HG02798 (cell line): Measurements from ENCODE around the gene SH3BP5L.
A peak's percentile ranks its signal among the peaks of the same experiment; 100 is the strongest.

Experiments used
- ATAC-seq: cut with Tn5 transposase; IDR thresholded peaks from one replicate; pipeline ENCODE4 v1.9.1; 2021; ENCODE audit warnings: mild to moderate bottlenecking; ENCODE audit not compliant: unreplicated experiment, poor library complexity

Gene SH3BP5L

DNA sequence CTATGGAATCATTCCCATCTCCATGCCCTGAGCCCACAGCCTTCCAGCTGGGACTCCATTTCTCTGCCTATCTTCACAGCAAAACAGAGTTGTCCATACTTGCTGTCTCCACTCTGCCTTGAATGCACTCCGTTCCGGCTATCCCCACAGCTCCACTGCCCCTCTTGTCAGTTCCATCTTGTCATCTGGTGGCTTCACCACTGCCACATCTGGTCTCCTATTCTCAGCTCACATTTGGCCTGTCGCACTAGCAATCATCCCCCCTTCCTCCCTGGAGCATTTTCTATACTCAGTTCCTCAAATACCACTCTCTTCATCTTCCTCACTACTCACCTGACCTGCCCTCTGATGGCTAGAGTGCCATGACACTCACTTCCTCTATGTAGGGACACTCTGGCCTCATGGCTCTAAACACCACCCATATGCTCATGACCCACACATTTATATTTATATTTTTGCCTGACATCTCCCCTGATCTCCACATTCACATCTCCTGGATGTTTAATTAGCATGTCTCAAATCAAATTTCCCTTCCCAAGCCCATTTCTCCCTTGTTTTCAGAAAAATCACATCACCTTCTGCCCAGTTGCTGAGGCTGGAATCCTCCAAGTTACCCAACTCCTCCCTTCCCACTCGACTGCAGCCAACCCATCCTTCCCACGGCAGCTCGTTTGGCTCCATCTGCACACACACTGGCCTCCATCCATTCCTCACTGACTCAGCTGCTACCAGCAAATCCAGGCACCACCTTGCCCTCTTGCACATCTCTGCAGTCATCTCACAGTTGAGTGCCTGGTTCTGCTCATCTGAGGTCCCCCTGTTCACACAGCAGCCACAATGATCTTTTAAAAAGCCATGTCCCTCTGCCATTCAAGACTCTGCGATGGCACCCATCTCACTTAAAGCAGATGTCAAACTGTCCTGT lies 27.0 kb upstream of the SH3BP5L start:
- no peak for ATAC-seq

DNA sequence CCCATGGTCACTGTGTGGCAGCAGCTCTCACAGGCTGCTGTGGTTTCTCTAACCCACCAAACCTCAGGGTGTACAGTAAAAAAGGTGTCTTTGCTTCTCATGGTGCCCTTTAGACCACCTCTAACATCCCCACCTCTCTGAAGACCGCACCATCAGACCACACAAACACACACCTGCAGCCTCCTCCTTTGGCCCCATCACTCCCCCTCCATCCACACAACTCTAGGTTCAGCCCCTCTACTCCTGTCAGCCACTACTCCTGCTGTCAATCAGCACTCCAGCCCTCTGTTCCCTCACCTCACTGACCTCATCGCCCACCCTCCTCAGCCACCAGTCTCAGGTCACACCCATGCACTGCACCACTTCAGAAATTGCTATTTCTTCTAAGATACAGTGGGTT lies 25.7 kb upstream of the SH3BP5L start:
- no peak for ATAC-seq

DNA sequence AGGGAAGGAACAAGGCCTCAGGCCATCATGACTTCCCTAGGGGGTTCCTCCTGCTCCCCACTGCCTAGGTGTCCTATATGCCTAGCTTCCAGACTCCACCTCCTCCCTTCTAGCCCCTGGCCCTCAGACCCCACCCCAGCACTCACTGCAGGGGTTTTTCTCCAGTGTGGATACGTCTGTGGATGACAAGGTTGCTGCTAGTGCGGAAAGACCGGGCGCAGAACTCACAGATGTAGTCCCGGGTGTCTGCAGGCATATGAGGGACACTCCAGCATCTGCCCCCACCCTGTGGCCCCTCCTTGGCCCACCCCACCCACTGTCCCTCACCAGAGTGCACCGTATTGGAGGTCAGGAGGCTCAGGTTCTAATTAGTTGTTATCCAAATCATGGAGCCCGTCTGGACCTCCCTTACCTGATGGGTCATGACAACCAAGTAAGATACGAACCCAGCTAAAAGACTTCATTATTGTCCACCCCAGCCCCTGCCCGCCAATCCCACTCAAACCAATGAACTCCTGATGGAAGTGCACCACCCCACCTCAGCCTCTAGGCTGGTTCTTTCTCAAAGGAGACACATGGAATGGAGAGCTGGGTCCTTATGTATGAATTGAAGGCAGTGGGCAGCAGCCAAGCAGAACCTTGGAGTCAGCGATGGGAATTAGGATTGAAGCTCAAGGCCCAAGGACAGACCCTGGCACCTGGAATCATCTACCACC lies 25.0 kb upstream of the SH3BP5L start:
- no peak for ATAC-seq

DNA sequence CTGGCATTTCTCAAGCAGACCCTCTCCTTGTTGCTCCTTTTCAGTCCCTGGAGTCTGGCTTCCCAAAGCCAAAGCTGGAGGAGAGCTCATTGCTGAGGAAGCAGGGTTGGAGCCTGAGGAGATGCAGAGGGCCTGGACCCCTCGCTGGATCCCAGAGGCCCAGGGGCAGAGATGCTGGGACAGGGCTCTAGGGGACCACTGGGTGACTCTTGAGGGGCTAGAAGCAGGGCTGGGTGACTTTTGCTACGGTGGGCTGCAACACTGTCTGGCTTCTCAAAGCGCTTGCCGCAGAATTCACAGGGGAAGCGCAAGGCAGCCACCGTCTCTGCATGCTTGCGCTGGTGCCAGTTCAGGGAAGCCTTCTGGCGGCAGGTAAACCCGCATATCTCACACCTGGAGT lies 24.4 kb upstream of the SH3BP5L start:
- no peak for ATAC-seq

DNA sequence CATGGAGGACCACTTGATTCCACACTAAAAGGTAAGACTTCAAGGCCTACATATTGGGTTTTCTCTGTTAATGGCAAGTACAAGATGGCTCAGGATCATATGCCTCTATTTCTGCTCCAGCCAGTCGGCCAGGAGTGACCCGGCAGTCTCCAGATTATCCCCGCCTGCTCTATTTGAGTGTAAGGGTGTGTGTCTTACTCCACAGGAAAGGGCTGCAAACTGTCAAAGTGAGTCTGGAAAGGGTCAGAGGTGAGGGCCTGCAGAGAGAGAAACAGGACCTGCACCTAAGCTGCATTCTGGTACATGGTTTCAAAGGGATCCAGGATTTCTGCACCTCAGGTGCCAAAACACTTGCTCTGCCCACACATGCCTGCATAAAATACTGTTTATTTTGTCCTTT lies 23.9 kb upstream of the SH3BP5L start:
- ATAC-seq: no peak

DNA sequence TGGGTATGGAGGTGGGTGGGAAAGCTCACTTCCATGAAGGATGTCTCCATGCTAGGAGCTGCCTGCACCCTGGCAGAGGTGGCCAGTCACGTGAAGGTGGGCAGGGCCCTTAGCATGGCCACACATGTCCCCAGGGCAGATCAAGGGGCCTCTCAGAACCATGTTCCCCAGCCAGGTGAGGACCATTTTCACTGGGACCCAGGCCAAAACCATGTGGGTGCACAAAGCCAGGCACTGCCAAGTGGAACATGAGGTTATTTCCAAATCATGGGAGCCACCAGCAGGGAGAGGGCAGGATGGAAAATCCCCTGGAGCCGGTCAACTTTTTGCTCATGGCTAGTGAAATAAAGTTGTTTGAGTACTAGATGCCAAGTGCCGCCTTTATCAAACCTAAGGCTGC lies 23.4 kb upstream of the SH3BP5L start:
- ATAC-seq: no peak

DNA sequence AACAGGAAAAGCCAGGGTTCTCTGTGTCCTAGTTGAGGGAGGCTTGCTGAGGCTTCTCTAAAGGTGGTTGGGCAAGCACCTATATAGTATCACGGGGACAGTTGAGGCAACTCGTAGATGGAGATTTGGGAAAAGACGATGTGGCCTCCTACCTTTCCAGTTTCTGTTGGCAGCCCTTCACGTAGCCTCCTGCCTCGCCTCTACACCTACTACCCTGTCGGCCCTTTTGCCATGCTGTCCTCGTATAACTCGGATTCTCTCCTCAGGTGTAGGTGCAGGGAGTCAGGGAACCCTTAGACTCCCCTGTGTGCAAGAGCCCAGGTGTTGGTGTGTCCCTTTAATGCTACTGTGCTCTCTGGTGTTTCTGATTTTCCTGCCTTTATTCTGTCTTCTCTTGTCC lies 22.9 kb upstream of the SH3BP5L start:
- ATAC-seq: no peak

DNA sequence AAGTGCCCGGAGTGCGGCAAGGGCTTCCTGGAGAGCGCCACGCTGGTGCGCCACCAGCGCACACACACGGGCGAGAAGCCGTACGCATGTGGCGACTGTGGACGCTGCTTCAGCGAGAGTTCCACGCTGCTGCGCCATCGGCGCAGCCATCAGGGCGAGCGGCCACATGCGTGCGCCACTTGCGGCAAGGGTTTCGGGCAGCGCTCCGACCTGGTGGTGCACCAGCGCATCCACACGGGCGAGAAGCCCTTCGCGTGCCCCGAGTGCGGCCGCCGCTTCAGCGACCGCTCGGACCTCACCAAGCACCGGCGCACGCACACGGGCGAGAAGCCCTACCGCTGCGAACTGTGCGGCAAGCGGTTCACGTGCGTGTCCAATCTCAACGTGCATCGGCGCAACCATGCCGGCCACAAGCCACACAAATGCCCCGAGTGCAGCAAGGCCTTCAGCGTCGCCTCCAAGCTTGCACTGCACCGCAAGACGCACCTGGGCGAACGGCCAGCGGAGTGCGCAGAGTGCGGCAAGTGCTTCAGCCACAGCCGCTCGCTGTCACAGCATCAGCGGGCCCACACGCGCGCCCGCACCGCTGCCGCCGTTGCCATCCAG lies 22.3 kb upstream of the SH3BP5L start:
- ATAC-seq: no peak

DNA sequence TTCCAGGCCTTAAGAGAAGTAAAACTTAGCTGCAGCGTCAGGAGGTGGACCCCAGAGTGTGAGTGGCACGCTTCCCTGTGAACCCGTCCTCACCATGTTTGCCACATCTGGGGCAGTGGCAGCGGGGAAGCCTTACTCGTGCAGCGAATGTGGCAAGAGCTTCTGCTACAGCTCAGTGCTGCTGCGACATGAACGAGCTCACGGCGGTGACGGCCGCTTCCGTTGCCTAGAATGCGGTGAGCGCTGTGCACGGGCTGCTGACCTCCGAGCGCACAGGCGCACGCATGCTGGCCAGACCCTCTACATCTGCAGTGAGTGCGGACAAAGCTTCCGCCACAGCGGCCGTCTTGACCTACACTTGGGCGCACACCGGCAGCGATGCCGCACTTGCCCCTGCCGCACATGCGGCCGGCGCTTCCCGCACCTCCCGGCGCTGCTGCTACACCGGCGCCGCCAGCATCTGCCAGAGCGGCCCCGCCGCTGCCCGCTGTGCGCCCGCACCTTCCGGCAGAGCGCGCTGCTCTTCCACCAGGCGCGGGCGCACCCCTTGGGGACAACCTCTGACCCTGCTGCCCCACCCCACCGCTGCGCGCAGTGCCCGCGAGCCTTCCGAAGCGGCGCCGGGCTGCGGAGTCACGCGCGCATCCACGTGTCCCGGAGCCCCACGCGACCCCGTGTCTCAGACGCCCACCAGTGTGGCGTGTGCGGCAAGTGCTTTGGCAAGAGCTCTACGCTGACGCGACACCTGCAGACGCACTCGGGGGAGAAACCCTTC lies 21.7 kb upstream of the SH3BP5L start:
- ATAC-seq: no peak

DNA sequence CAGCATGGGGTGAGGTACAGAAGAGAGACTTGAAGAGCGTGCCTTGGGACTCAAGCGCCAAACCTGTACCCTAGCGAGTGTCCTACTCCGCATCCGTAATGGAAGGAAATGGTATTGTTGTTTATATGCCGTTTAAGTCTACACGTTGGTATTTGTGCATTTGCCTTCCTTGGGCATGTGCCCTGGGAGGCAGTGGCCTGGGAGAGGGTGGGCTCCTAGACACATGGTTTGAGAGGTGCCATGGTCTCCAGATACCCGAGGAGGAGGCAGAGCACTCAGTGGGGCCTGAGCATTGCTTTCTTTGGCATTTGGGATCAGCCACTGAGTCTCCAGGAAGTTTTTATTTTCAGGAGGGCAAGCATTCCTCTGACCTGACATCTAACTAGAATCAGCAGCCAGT lies 18.8 kb upstream of the SH3BP5L start:
- no peak for ATAC-seq

DNA sequence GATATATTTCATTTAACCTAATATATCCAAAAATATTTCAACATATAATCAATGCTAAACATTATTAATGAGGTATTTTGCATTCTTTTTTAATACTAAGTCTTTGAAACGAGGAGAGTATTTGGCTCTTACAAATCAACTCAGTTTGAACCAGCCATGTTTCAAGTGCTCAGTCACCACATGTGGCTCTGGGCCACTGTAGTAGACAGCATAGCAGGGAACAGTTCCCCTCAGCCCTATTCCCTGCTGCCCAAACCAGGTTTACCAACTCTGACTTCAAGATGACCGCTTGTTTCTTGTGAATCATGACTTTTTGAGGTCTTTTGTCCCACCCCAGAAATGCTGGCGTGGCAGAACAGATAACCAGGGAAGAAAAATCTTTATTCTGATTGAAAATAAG lies 18.0 kb upstream of the SH3BP5L start:
- ATAC-seq: no peak

DNA sequence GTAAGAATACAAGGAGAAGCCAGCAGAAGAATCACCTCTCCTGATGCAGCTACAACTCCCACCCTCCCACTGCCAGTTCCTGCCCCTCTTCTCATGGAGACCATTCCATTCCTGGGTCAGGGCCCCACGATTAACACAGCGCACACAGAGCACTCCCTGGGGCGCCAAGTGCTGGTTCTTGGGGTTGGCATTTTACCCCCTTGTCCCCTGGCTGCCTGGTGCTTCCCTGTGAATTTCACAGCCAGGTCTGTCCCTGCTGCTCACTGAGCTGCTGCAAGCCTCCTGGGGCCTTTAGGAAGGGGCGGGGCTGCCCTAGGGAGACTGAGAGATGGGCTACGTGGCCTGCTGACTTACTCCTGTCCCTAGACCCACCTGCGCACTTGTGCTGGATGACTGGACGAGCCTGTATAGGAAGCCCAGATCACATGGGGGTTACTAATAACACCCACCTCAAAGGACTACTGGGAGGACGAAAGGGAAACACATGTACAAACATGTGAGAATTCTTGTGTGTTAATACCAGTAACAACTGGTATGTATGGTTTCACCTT lies 17.1 kb upstream of the SH3BP5L start:
- ATAC-seq: peak; percentile 38

DNA sequence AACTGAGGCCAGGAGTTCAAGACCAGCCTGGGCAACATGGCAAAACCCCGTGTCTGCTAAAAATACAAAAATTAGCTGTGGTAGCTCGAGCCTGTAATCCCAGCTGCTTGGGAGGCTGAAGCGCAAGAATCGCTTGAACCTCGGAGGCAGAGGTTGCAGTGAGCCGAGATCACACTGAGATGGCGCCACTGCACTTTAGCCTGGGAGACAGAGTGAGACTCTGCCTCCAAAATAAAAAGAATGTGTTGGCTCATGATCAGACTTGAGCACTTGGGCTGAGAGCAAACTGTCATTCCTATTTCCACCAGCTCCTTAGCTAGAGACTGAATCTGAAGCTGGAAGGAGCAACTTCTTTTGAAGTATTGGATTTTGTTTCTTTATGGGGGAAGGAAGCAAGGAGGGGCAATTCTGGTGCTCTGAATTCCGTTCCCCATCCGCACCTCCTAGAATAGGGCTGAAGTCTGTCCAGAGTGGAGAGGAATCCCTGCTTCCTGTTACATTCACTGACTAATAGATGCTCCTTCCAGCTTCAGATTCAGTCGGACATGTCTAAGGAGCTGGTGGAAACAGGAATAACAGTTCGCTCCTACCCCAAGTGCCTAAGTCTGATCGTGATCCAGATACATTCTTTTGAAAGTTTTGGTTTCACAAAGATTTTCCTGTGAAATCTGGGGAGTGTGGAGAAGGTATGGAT lies 16.1 kb upstream of the SH3BP5L start:
- no peak for ATAC-seq

DNA sequence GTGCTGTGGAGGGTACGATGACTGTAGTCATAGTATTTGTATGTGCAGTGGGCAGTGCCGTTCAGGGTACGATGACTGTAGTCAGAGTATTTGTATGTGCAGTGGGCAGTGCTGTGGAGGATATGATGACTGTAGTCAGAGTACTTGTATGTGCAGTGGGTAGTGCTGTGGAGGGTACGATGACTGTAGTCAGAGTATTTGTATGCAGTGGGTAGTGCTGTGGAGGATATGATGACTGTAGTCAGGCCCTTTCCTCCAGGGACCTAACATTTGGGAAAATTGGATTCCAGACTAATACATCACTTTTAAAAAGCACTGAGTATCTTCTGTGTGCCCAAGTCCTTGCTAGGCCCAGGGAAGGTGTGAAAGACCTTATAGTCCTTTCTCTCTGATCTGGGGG lies 15.2 kb upstream of the SH3BP5L start:
- ATAC-seq: no peak

DNA sequence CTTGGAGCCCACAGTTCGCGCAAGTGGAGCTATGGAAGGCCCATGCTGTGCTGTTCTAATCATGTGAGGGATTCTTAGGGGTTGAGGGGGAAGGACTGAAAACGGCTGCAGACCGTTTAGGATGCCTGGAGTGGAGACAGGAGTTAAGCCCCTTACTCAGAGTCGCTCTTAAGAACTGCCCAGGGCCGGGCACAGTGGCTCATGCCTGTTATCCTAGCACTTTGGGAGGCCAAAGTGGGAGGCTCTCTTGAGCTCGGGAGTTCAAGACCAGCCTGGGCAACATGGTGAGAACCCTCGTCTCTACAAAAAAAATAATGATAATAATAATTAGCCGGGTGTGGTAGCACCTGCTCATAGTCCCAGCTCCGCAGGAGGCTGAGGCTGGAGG lies 13.4 kb upstream of the SH3BP5L start:
- no peak for ATAC-seq

DNA sequence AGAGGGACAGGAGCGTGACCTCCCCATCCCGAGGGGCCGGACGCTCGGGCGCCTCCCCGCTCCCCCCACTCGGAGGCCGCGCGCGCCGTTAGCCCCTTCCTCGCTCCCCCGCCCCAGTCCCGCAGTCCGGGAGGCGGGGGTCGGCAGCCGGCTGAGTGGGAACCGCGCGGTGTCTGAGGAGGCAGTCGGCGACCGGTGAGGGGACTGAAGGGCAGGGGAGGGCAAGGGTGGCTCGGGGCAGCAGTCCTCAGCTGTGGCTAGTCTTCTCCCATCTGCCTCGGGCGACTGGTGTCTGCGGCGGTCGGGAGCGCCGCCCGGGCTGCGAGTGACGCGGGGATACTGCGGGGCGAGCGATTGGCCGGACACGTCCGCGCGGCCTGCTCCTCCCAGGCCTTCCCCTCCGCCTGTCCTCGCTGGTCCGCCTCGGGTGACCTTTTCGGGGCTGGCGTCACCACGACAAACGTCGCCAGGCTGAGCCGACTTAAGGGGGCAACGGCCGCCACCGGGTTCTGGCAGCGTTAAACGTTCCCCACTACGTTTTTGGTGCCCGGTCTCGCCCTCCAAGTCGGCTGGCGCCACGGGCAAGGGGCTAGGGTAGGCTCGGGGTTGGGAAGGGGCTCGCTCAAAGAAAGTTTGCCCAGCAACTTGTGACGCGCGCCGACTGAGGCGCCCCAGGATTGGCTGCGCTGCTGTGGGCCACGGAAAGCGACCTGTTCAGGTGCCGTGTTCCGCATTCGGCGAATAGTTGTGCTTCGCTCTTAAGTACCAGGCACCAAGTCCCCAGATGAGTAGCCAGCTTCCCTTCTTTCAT lies 12.8 kb upstream of the SH3BP5L start:
- ATAC-seq: peak; percentile 65

DNA sequence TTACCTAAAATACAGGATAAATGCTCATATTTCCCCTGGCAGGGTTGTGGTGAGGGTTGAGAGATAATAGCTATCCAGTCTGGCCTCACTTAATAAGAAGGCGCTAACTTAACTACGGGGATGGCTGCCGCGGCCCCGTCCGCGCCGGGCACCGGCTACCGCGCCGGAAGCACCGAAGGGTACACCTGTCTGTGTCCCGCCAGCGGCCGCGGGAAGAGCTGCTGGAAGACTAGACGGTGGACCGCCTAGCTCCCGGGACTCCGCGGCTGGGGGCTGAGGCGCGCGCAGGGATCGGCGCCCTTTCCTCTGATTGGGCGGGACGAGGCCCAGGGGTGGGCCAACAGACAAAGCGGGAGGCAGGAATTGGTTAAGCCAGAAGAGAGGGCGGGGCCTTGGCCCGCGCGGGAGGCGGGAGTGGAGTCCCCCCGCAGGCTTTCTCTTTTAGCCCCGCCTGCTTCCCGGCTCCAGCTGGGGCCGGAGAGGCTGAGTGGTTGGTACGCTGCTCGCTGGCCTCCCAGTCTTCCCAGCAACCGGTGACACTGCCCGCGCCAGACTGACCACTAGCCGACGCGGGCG lies 12.2 kb upstream of the SH3BP5L start, which contains the start of gene ZNF672:
Gene ZNF672 (plus strand): TSS at position 444 of the 576 bp plus-strand sequence. CDS start 9,051 bp downstream, outside the sequence.
- ATAC-seq: peak; percentile 87

DNA sequence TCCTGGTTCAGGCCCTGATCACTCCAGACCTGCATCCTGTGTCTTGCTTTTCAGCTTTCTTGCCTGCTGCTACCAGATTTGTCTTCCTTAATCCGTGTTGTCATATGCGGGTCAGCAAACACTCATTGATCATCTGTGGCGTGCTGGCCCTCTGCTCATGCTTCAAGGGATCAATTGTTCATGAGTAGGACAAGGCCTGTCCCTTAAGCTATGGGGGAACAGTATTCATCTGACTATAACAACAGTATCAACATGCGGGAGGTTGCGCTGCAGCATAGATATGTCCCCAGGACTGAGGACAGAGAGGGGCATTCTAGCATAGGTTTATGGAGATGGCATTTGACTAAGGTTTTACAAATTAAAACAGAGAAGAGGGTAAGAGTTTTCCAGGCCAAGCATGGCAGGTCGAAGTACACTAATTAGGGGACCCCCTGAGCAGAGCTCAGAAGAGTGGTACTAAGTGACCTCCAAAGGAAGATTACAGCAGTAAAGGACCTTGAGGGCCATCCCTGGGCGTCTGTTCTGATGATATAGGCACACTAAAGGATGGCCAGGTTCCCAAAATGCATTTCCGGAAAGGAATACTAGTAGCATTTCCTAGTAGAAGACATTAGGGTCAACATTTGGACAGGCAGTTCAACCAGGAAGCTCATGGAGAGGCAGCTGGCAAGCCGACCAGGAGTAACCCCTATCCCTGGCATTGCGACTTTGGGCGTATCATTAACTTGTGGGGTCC lies 11.5 kb upstream of the SH3BP5L start:
- ATAC-seq: no peak
